ENCODE measurements around the gene TEKT3. TPM values are rescaled to one million over a fixed set of nuclear protein-coding genes. Genes with fewer than 3 reads are reported as not detected.

TEKT3 gene
- total and polyA plus RNA-seq, 2 donors (not counting 3 experiments of a cell fraction or from before 2014, with no cell fraction given): 0.28 TPM; not detected in 1

DNA sequence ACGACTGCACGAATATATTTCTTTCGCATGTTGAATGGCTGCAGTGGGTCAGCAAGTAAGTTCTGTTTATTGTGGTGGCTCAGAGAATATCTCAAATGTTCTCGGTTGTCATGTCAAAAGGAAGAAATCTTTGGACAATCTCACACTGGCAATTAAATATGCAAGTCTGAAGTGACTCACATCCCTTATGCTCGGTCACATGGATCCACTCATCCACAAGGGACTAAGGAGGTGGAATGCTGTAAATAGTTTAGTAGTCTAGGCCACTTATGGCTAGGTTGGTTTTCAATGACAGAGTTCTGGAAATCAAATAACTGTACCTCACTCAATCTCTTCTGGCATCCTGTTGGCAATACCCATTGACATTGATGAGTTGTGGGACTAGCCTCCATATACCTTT lies 43.2 kb downstream of the TEKT3 start:
- CTCF ChIA-PET: interaction anchor here (0.7 to 1.0 kb wide), 3 partner anchors 35 to 205 kb away, joined by 3 to 4 read pairs (median 3); no protein-coding TSS in a partner anchor
- H3K9ac ChIP-seq (replicated peaks; ENCODE audit: extremely low read depth, insufficient read depth, low read length): no peak overlapping the region
- DNase-seq (ENCODE audit: low read depth, low spot score) (no peak), FAIRE-seq (no peak)
- no peak overlapping the region for H3K27ac ChIP-seq (ENCODE audit: insufficient read depth, low read depth, low read length)
- no peaks in the 10 kb centered on the region for H4K20me1 ChIP-seq (replicated peaks; ENCODE audit: control insufficient read depth, extremely low read depth, insufficient read depth, low read length)
- no peaks in the 10 kb centered on the region for H3K79me2 ChIP-seq (ENCODE audit: control insufficient read depth, insufficient read depth, low read length)
- no peaks in the 10 kb centered on the region for H3K36me3 ChIP-seq (ENCODE audit: control insufficient read depth in 2 of 2, extremely low read depth in 1 of 2, insufficient read depth in 2 of 2, low read length in 2 of 2)
- TF ChIP-seq, protein P1, sequence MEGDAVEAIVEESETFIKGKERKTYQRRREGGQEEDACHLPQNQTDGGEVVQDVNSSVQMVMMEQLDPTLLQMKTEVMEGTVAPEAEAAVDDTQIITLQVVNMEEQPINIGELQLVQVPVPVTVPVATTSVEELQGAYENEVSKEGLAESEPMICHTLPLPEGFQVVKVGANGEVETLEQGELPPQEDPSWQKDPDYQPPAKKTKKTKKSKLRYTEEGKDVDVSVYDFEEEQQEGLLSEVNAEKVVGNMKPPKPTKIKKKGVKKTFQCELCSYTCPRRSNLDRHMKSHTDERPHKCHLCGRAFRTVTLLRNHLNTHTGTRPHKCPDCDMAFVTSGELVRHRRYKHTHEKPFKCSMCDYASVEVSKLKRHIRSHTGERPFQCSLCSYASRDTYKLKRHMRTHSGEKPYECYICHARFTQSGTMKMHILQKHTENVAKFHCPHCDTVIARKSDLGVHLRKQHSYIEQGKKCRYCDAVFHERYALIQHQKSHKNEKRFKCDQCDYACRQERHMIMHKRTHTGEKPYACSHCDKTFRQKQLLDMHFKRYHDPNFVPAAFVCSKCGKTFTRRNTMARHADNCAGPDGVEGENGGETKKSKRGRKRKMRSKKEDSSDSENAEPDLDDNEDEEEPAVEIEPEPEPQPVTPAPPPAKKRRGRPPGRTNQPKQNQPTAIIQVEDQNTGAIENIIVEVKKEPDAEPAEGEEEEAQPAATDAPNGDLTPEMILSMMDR (IDR thresholded peaks at IDR 0.05; ENCODE audit: extremely low read depth in 1 of 2, insufficient read depth in 1 of 2, low read depth in 1 of 2, low read length in 2 of 2): no peak
- TF ChIP-seq GATA2 (IDR thresholded peaks at IDR 0.05; ENCODE audit: insufficient read depth, insufficient read length, low read depth, low read length): no peak
- dilution Hi-C loops (cut with MboI; ENCODE audit: extremely low pct_ligation_motif_present, low sequenced_read_pairs): no loop called here
- no peaks in the 10 kb centered on the region for H3K9me3 ChIP-seq (replicated peaks; ENCODE audit: control insufficient read depth, insufficient read depth, low read length)
- no peak overlapping the region for H3K4me3 ChIP-seq (replicated peaks in 1 of 3; ENCODE audit: insufficient read depth in 1 of 3, low read depth in 1 of 3, low read length in 3 of 3)
- BruUV-seq (replicated peaks): no TSS peak
- no peaks in the 10 kb centered on the region for H3K9me1 ChIP-seq (replicated peaks; ENCODE audit: control insufficient read depth, extremely low read depth, insufficient read depth, low read length)
- no peak overlapping the region for H2AFZ ChIP-seq (ENCODE audit: low read depth, low read length)
- intact Hi-C loops (cut with micrococcal nuclease): no loop called here
- H3K4me1 ChIP-seq (ENCODE audit: control insufficient read depth, extremely low read depth, insufficient read depth, low read length): no peaks in the 10 kb centered on the region
- H3K4me2 ChIP-seq (ENCODE audit: insufficient read depth, low read length): no peak overlapping the region
- peaks cover 0 to 1% of the 10 kb centered on the region in 2 experiments for H3K27me3 ChIP-seq (ENCODE audit: control insufficient read depth in 2 of 2, insufficient read depth in 2 of 2, low read length in 2 of 2)
- POLR2A ChIA-PET: no interaction called here

GRCh38 chr17:15293558-15293957 lies 47.8 kb downstream of the TEKT3 start:
- Histone ChIP-seq H3K9me3 (replicated peaks; ENCODE audit: control insufficient read depth, insufficient read depth, low read length) (no peaks in the 10 kb centered on the region), H3K9me1 (replicated peaks; ENCODE audit: control insufficient read depth, extremely low read depth, insufficient read depth, low read length) (no peaks in the 10 kb centered on the region), H3K27ac (ENCODE audit: insufficient read depth, low read depth, low read length) (no peak overlapping the region), H3K79me2 (ENCODE audit: control insufficient read depth, insufficient read depth, low read length) (no peaks in the 10 kb centered on the region), H3K4me3 (replicated peaks in 1 of 3; ENCODE audit: insufficient read depth in 1 of 3, low read depth in 1 of 3, low read length in 3 of 3) (no peak overlapping the region), H4K20me1 (replicated peaks; ENCODE audit: control insufficient read depth, extremely low read depth, insufficient read depth, low read length) (no peaks in the 10 kb centered on the region), H3K4me2 (ENCODE audit: insufficient read depth, low read length) (no peak overlapping the region), H3K36me3 (ENCODE audit: control insufficient read depth in 2 of 2, extremely low read depth in 1 of 2, insufficient read depth in 2 of 2, low read length in 2 of 2) (no peaks in the 10 kb centered on the region), H3K9ac (replicated peaks; ENCODE audit: extremely low read depth, insufficient read depth, low read length) (no peak overlapping the region), H3K4me1 (ENCODE audit: control insufficient read depth, extremely low read depth, insufficient read depth, low read length) (peaks cover 5% of the 10 kb centered on the region), H2AFZ (ENCODE audit: low read depth, low read length) (no peak overlapping the region), H3K27me3 (ENCODE audit: control insufficient read depth in 2 of 2, insufficient read depth in 2 of 2, low read length in 2 of 2) (peaks cover 0 to 5% of the 10 kb centered on the region in 2 experiments)
- CTCF ChIA-PET: no interaction called here
- no peak for DNase-seq (ENCODE audit: low read depth, low spot score)
- POLR2A ChIA-PET: no interaction called here
- TF ChIP-seq MAX (IDR thresholded peaks at IDR 0.05; ENCODE audit: insufficient read depth, insufficient read length) (no peak), MYC (IDR thresholded peaks at IDR 0.05; ENCODE audit: low read depth, low read length) (no peak), POLR2A (IDR thresholded peaks at IDR 0.05; ENCODE audit: low read depth, low read length) (no peak), FOS (IDR thresholded peaks at IDR 0.05; ENCODE audit: borderline replicate concordance, insufficient read depth, low read length) (no peak), EZH2 (IDR thresholded peaks at IDR 0.05; ENCODE audit: borderline replicate concordance, low read depth, low read length, severe bottlenecking) (no peak), POLR2AphosphoS5 (IDR thresholded peaks at IDR 0.05; ENCODE audit: insufficient read depth, low read depth, low read length) (no peak), GATA2 (IDR thresholded peaks at IDR 0.05; ENCODE audit: insufficient read depth, insufficient read length, low read depth, low read length) (no peak), JUN (IDR thresholded peaks at IDR 0.05; ENCODE audit: borderline replicate concordance, insufficient read depth, insufficient read length, low read depth) (no peak)
- TF ChIP-seq, protein P1 (IDR thresholded peaks at IDR 0.05; ENCODE audit: extremely low read depth in 1 of 2, insufficient read depth in 1 of 2, low read depth in 1 of 2, low read length in 2 of 2): no peak
- intact Hi-C loops (cut with micrococcal nuclease) (no loop called here), dilution Hi-C loops (cut with MboI; ENCODE audit: extremely low pct_ligation_motif_present, low sequenced_read_pairs) (no loop called here)
- no peak for FAIRE-seq
- BruUV-seq (replicated peaks): no TSS peak
